WTC11 (cell line): ENCODE data around the gene TNIP2.

Experiments
- ESRRA ChIP-seq: sonication (generic); formaldehyde crosslinking; IDR thresholded peaks from 2 replicates; pipeline ENCODE4 v1.8.1; 2022; ENCODE audit warnings: mild to moderate bottlenecking, missing genetic modification reagents, borderline replicate concordance
- NR2C2 ChIP-seq: sonication (generic); formaldehyde crosslinking; IDR thresholded peaks from 2 replicates; pipeline ENCODE4 v1.8.0; 2022; ENCODE audit warnings: mild to moderate bottlenecking, missing genetic modification reagents
- SP1 ChIP-seq: sonication (generic); formaldehyde crosslinking; conservative IDR thresholded peaks from 2 replicates; pipeline ENCODE4 v1.8.1; 2022; ENCODE audit warnings: missing genetic modification reagents
- TEAD4 ChIP-seq: sonication (generic); formaldehyde crosslinking; IDR thresholded peaks from 2 replicates; pipeline ENCODE4 v1.8.0; 2022; ENCODE audit warnings: mild to moderate bottlenecking, missing genetic modification reagents
- TF ChIP-seq, protein P1 (sequence below): fragments of 200-600 bp; IDR thresholded peaks from 2 replicates; pipeline ENCODE4 v1.8.0; 2022; ENCODE audit warnings: antibody characterized with exemption
- TF ChIP-seq, protein P2 (sequence below): sonication (generic); formaldehyde crosslinking; IDR thresholded peaks from 2 replicates; pipeline ENCODE4 v1.8.1; 2022; ENCODE audit warnings: missing genetic modification reagents, borderline replicate concordance
- TF ChIP-seq, protein P3 (sequence below): sonication (generic); formaldehyde crosslinking; IDR thresholded peaks from 2 replicates; pipeline ENCODE4 v1.8.0; 2022; ENCODE audit warnings: mild to moderate bottlenecking, missing genetic modification reagents

DNA sequence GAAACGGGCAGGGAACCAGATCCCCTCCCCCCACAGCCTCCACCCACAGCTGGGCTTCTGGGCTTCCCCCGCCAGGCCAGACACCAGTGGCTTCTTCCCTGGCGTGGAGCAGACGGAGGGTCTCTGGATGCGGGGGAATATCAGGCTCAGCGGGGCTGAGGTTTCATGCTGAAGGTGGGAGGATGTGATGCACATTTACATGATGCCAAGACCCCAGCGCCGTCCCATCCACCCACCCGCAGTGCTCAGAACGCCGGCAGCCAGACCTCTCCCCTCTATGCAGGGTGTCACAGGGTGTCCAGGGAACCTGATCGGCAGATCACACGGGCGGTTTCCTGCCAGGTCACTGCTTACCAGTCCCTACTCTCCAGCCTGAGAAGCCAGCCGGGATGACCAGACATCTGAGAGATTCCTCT is 12.8 kb upstream of the TNIP2 start:
- TF ChIP-seq, protein P1, sequence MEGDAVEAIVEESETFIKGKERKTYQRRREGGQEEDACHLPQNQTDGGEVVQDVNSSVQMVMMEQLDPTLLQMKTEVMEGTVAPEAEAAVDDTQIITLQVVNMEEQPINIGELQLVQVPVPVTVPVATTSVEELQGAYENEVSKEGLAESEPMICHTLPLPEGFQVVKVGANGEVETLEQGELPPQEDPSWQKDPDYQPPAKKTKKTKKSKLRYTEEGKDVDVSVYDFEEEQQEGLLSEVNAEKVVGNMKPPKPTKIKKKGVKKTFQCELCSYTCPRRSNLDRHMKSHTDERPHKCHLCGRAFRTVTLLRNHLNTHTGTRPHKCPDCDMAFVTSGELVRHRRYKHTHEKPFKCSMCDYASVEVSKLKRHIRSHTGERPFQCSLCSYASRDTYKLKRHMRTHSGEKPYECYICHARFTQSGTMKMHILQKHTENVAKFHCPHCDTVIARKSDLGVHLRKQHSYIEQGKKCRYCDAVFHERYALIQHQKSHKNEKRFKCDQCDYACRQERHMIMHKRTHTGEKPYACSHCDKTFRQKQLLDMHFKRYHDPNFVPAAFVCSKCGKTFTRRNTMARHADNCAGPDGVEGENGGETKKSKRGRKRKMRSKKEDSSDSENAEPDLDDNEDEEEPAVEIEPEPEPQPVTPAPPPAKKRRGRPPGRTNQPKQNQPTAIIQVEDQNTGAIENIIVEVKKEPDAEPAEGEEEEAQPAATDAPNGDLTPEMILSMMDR: no peak
- TF ChIP-seq SP1 (no peak), NR2C2 (no peak), ESRRA (CRISPR knock-in tag) (no peak), TEAD4 (CRISPR knock-in tag) (no peak)
- TF ChIP-seq, protein P2, sequence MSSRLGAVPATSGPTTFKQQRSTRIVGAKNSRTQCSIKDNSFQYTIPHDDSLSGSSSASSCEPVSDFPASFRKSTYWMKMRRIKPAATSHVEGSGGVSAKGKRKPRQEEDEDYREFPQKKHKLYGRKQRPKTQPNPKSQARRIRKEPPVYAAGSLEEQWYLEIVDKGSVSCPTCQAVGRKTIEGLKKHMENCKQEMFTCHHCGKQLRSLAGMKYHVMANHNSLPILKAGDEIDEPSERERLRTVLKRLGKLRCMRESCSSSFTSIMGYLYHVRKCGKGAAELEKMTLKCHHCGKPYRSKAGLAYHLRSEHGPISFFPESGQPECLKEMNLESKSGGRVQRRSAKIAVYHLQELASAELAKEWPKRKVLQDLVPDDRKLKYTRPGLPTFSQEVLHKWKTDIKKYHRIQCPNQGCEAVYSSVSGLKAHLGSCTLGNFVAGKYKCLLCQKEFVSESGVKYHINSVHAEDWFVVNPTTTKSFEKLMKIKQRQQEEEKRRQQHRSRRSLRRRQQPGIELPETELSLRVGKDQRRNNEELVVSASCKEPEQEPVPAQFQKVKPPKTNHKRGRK: no peak
- TF ChIP-seq, protein P3, sequence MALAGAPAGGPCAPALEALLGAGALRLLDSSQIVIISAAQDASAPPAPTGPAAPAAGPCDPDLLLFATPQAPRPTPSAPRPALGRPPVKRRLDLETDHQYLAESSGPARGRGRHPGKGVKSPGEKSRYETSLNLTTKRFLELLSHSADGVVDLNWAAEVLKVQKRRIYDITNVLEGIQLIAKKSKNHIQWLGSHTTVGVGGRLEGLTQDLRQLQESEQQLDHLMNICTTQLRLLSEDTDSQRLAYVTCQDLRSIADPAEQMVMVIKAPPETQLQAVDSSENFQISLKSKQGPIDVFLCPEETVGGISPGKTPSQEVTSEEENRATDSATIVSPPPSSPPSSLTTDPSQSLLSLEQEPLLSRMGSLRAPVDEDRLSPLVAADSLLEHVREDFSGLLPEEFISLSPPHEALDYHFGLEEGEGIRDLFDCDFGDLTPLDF (CRISPR knock-in tag): no peak
